HL-60 (cell line): ENCODE data around the gene SLC22A17.

Source experiments
- GABPA ChIP-seq: IDR thresholded peaks from 2 replicates; pipeline ENCODE4 v1.6.1; 2012; ENCODE audit warnings: low read depth
- POLR2AphosphoS5 ChIP-seq: IDR thresholded peaks from 2 replicates; pipeline ENCODE4 v1.6.1; 2012; ENCODE audit warnings: low read depth
- REST ChIP-seq: IDR thresholded peaks from 2 replicates; pipeline ENCODE4 v1.6.1; 2012; ENCODE audit warnings: low read depth; ENCODE audit not compliant: insufficient replicate concordance
- TF ChIP-seq, protein P1 (sequence below): IDR thresholded peaks from one replicate; pipeline ENCODE4 v1.5.1; 2011; ENCODE audit warnings: low read length, control low read depth, inconsistent platforms; ENCODE audit not compliant: insufficient read depth

GRCh38 chr14:23354990-23355389, 2.3 kb upstream of the SLC22A17 start:
- TF ChIP-seq, protein P1, sequence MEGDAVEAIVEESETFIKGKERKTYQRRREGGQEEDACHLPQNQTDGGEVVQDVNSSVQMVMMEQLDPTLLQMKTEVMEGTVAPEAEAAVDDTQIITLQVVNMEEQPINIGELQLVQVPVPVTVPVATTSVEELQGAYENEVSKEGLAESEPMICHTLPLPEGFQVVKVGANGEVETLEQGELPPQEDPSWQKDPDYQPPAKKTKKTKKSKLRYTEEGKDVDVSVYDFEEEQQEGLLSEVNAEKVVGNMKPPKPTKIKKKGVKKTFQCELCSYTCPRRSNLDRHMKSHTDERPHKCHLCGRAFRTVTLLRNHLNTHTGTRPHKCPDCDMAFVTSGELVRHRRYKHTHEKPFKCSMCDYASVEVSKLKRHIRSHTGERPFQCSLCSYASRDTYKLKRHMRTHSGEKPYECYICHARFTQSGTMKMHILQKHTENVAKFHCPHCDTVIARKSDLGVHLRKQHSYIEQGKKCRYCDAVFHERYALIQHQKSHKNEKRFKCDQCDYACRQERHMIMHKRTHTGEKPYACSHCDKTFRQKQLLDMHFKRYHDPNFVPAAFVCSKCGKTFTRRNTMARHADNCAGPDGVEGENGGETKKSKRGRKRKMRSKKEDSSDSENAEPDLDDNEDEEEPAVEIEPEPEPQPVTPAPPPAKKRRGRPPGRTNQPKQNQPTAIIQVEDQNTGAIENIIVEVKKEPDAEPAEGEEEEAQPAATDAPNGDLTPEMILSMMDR = no peak
- no peak for TF ChIP-seq POLR2AphosphoS5
- no peak for TF ChIP-seq GABPA
- no peak for TF ChIP-seq REST
